ENCODE results near the gene GP1BA. TPM values are rescaled to one million over a fixed set of nuclear protein-coding genes. Genes with fewer than 3 reads are reported as not detected.
"Not testable (repeated sequence)": the region's sequence is repeated elsewhere in the genome, so short reads cannot be mapped to it uniquely, and the experiment has no call there.

The GP1BA gene
- total RNA-seq, 3 donors from 2014 or later (not counting 1 experiment from before 2014, with no cell fraction given): 0.25 to 4.3 (median 2.2) TPM

DNA sequence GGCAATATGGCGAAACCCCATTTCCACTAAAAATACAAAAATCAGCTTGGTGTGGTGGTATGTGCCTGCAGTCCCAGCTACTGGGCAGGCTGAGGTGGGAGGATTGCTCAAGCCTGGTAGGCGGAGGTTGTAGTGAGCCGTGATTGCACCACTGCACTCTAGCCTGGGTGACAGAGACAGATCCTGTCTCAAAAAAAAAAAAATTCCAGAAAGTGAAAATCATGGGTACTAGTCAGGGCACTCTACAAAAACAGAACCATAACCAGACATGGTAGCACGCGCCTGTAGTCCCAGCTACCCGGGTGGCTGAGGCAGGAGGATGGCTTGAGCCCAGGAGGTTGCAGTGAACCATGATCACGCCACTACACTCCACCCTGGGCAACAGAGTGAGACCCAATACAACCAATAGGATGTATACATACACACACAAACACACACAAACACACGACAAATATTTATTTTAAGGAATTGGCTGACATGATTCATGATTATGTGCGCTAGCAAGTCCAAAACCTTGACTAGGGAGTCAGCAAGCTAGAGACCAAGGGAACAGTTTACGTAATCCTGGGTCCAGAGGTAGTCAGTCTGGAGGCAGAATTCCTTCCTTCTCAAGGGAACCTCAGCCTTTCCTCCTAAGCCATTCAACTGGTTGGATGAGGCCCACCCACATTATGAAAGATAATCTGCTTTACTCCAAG is 11.6 kb upstream of the GP1BA start:
- TF ChIP-seq, protein P1, sequence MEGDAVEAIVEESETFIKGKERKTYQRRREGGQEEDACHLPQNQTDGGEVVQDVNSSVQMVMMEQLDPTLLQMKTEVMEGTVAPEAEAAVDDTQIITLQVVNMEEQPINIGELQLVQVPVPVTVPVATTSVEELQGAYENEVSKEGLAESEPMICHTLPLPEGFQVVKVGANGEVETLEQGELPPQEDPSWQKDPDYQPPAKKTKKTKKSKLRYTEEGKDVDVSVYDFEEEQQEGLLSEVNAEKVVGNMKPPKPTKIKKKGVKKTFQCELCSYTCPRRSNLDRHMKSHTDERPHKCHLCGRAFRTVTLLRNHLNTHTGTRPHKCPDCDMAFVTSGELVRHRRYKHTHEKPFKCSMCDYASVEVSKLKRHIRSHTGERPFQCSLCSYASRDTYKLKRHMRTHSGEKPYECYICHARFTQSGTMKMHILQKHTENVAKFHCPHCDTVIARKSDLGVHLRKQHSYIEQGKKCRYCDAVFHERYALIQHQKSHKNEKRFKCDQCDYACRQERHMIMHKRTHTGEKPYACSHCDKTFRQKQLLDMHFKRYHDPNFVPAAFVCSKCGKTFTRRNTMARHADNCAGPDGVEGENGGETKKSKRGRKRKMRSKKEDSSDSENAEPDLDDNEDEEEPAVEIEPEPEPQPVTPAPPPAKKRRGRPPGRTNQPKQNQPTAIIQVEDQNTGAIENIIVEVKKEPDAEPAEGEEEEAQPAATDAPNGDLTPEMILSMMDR (IDR thresholded peaks at IDR 0.05): no peak
- no peak overlapping the region for H3K4me3 ChIP-seq (ENCODE audit: low read length)
- H3K36me3 ChIP-seq (ENCODE audit: control insufficient read depth, insufficient read depth, low read length): no peaks in the 10 kb centered on the region
- 94% methylated on average over 9 of the region's 10 CpGs for WGBS (ENCODE audit: insufficient coverage)
- Mint-ChIP-seq H3K4me1 (no peaks in the 10 kb centered on the region), H3K36me3 (no peaks in the 10 kb centered on the region), H3K27me3 (ENCODE audit: low read depth in 2 of 2) (no peaks in the 10 kb centered on the region), H3K27ac (no peak overlapping the region), H3K4me3 (no peak overlapping the region), H3K9me3 (no peaks in the 10 kb centered on the region)
- peak in 1 of 3 donors; percentile 43 for ATAC-seq
- H3K9me3 ChIP-seq (ENCODE audit: control insufficient read depth, insufficient read depth, low read length): no peaks in the 10 kb centered on the region
- H3K27me3 ChIP-seq (ENCODE audit: control insufficient read depth, insufficient read depth, low read length): no peaks in the 10 kb centered on the region
- no peaks in the 10 kb centered on the region for H3K4me1 ChIP-seq (ENCODE audit: control insufficient read depth, insufficient read depth, low read length)
- intact Hi-C loops (cut with micrococcal nuclease): no loop called here
- no peak overlapping the region for H3K27ac ChIP-seq (ENCODE audit: low read length)
- DNase-seq: no peak

DNA sequence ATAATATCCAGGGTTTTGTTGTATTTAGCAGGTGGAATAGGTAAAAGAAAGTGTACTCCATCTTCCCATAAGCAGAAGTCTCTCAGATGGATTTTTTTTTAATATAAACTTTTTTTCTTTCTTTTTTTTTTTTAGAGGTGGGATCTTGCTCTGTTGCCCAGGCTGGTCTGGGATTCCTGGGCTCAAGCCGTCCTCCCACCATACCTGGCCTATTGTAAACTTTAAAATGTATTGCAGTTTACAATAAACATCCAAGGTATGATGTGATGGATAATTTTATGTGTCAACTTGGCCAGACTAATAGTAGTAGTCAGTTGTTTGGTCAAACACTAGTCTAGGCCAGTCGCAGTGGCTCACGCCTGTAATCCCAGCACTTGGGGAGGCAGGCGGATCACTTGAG is 10.8 kb upstream of the GP1BA start:
- Mint-ChIP-seq H3K4me1 (no peaks in the 10 kb centered on the region), H3K9me3 (no peaks in the 10 kb centered on the region), H3K4me3 (no peak overlapping the region), H3K36me3 (no peaks in the 10 kb centered on the region), H3K27ac (no peak overlapping the region), H3K27me3 (ENCODE audit: low read depth in 2 of 2) (no peaks in the 10 kb centered on the region)
- Histone ChIP-seq H3K27ac (ENCODE audit: low read length) (no peak overlapping the region), H3K4me3 (ENCODE audit: low read length) (no peak overlapping the region), H3K4me1 (ENCODE audit: control insufficient read depth, insufficient read depth, low read length) (no peaks in the 10 kb centered on the region), H3K9me3 (ENCODE audit: control insufficient read depth, insufficient read depth, low read length) (no peaks in the 10 kb centered on the region), H3K27me3 (ENCODE audit: control insufficient read depth, insufficient read depth, low read length) (no peaks in the 10 kb centered on the region), H3K36me3 (ENCODE audit: control insufficient read depth, insufficient read depth, low read length) (no peaks in the 10 kb centered on the region)
- TF ChIP-seq, protein P1 (IDR thresholded peaks at IDR 0.05): no peak
- intact Hi-C loops (cut with micrococcal nuclease): no loop called here
- ATAC-seq (no peak), DNase-seq (no peak)
- 100% methylated on average over 2 of the region's 4 CpGs for WGBS (ENCODE audit: insufficient coverage)

DNA sequence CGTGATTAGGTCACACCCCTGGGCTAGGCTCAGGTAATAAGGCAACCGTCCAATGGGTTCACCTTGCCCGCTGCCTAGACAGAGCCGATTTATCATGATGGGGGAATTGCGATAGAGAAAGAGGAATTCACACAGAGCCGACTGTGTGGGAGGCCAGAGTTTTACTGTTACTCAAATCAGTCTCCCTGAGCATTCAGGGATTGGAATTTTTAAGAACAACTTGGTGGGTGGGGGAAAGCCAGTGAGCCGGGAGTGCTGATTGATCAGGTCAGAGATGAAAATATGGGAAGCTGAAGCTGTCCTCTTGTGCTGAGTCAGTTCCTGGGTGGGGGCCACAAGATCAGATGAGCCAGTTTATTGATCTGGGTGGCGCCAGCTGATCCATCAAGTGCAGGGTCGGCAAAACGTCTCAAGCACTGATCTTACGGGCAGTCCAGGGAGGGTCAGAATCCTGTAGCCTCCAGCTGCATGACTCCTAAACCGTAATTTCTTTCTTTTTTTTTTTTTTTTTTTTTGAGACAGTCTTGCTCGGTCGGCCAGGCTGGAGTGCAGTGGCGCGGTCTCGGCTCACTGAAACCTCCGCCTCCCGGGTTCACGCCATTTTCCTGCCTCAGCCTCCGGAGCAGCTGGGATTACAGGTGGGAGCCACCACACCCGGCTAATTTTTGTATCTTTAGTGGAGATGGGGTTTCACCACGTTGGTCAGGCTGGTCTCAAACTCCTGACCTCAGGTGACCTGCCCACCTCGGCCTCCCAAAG is 5.3 kb upstream of the GP1BA start:
- DNase-seq; H3K9me3 Mint-ChIP-seq; H3K27me3 ChIP-seq (ENCODE audit: control insufficient read depth, insufficient read depth, low read length); intact Hi-C loops (cut with micrococcal nuclease); H3K4me1 ChIP-seq (ENCODE audit: control insufficient read depth, insufficient read depth, low read length); H3K27me3 Mint-ChIP-seq (ENCODE audit: low read depth in 2 of 2); ATAC-seq; H3K36me3 ChIP-seq (ENCODE audit: control insufficient read depth, insufficient read depth, low read length); H3K9me3 ChIP-seq (ENCODE audit: control insufficient read depth, insufficient read depth, low read length); H3K36me3 Mint-ChIP-seq; H3K27ac Mint-ChIP-seq; H3K27ac ChIP-seq (ENCODE audit: low read length); H3K4me3 ChIP-seq (ENCODE audit: low read length); H3K4me1 Mint-ChIP-seq; H3K4me3 Mint-ChIP-seq: not testable (repeated sequence)
- WGBS (ENCODE audit: insufficient coverage): 97% methylated on average over 23 of the region's 24 CpGs

DNA sequence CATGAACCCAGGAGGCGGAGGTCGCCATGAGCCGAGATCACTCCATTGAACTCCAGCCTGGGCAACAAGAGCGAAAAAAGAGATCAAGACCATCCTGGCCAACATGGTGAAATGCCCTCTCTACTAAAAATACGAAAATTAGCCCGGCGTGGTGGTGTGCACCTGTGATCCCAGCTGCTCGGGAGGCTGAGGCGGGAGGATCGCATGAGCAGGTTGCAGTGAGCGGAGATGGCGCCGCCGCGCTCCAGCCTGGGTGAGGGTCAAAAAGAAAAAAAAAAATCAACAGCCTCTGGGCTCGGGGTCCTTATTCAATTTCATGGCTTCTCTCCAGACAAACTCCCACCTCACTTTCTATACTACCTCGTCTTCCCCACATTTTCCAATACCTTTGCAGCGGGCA is 3.2 kb upstream of the GP1BA start:
- Mint-ChIP-seq H3K27me3 (ENCODE audit: low read depth in 2 of 2) (peaks cover 0 to under 1% of the 10 kb centered on the region in 2 donors), H3K36me3 (no peaks in the 10 kb centered on the region), H3K27ac (no peak overlapping the region), H3K9me3 (no peaks in the 10 kb centered on the region), H3K4me1 (peaks cover 11 to 18% of the 10 kb centered on the region in 2 donors), H3K4me3 (no peak overlapping the region)
- no peaks in the 10 kb centered on the region for H3K27me3 ChIP-seq (ENCODE audit: control insufficient read depth, insufficient read depth, low read length)
- H3K27ac ChIP-seq (ENCODE audit: low read length): no peak overlapping the region
- no peaks in the 10 kb centered on the region for H3K9me3 ChIP-seq (ENCODE audit: control insufficient read depth, insufficient read depth, low read length)
- intact Hi-C loops (cut with micrococcal nuclease): no loop called here
- H3K4me3 ChIP-seq (ENCODE audit: low read length): no peak overlapping the region
- no peaks in the 10 kb centered on the region for H3K36me3 ChIP-seq (ENCODE audit: control insufficient read depth, insufficient read depth, low read length)
- TF ChIP-seq, protein P1 (IDR thresholded peaks at IDR 0.05): no peak
- H3K4me1 ChIP-seq (ENCODE audit: control insufficient read depth, insufficient read depth, low read length): peaks cover 14% of the 10 kb centered on the region
- no peak for ATAC-seq
- no peak for DNase-seq
- WGBS (ENCODE audit: insufficient coverage): 97% methylated on average over 18 of the region's 18 CpGs

Data from natural killer cell (primary cell).